ENCODE measurements around the gene PEPD. TPM values are rescaled to one million over a fixed set of nuclear protein-coding genes. Genes with fewer than 3 reads are reported as not detected.
A peak's percentile ranks its signal among the peaks of the same experiment; 100 is the strongest.

The PEPD gene
- total and polyA plus RNA-seq, 9 donors, result 20.3 to 55.4 (median 45.1) TPM

DNA sequence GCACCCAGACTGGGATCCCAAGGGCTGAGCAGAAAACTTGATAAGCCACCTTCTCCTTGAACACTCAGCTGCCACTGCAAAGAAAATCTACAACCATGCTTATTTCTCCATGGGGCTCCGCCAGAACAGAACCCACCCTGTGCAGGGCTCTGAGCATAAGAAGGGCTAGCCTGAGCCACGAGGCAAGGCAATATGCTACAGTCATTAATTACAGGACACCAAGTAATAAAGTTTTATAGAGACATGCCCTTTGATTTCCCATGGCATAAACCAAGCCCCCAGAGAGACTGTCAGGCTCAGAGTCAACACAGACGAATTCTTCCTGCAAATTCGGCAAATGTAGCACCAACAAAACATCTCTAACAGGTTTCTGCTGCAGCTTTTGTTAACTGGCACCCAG is 5.7 kb downstream of the PEPD start:
- Histone ChIP-seq H3K9me3 (replicated peaks; ENCODE audit: control insufficient read depth, low read depth, low read length) (no peaks in the 10 kb centered on the region), H3K4me3 (ENCODE audit: low read length) (no peak overlapping the region), H3K4me1 (ENCODE audit: control insufficient read depth, insufficient read depth, low read length) (peaks cover 14% of the 10 kb centered on the region), H3K36me3 (ENCODE audit: control insufficient read depth, insufficient read depth, low read length) (peaks cover under 1% of the 10 kb centered on the region), H3K27me3 (ENCODE audit: control insufficient read depth, insufficient read depth, low read length) (no peaks in the 10 kb centered on the region), H3K27ac (ENCODE audit: low read length) (no peak overlapping the region)
- no peak for DNase-seq
- WGBS (ENCODE audit: insufficient coverage), result 24% methylated on average over 3 of the region's 4 CpGs

GRCh38 chr19:33514885-33515551 is 6.6 kb downstream of the PEPD start:
- peak; percentile 46 for DNase-seq

GRCh38 chr19:33513424-33513823 is 8.2 kb downstream of the PEPD start:
- Histone ChIP-seq H3K27ac (ENCODE audit: low read length) (no peak overlapping the region), H3K4me1 (ENCODE audit: control insufficient read depth, insufficient read depth, low read length) (peaks cover 11% of the 10 kb centered on the region), H3K9me3 (replicated peaks; ENCODE audit: control insufficient read depth, low read depth, low read length) (no peaks in the 10 kb centered on the region), H3K27me3 (ENCODE audit: control insufficient read depth, insufficient read depth, low read length) (no peaks in the 10 kb centered on the region), H3K36me3 (ENCODE audit: control insufficient read depth, insufficient read depth, low read length) (peaks cover 5% of the 10 kb centered on the region), H3K4me3 (ENCODE audit: low read length) (no peak overlapping the region)
- 87% methylated on average over 9 of the region's 9 CpGs for WGBS (ENCODE audit: insufficient coverage)
- no peak for DNase-seq

More at GRCh38 chr19:33514885-33515551, 6.6 kb downstream of the PEPD start:
- Histone ChIP-seq H3K4me3 (ENCODE audit: low read length) (no peak overlapping the region), H3K9me3 (replicated peaks; ENCODE audit: control insufficient read depth, low read depth, low read length) (no peaks in the 10 kb centered on the region), H3K4me1 (ENCODE audit: control insufficient read depth, insufficient read depth, low read length) (peaks cover 9% of the 10 kb centered on the region), H3K27ac (ENCODE audit: low read length) (no peak overlapping the region), H3K27me3 (ENCODE audit: control insufficient read depth, insufficient read depth, low read length) (no peaks in the 10 kb centered on the region), H3K36me3 (ENCODE audit: control insufficient read depth, insufficient read depth, low read length) (peaks cover 5% of the 10 kb centered on the region)
- WGBS (ENCODE audit: insufficient coverage), result 70% methylated on average over 20 of the region's 25 CpGs

- peaks cover 11% of the 10 kb centered on the region for H3K4me1 ChIP-seq (ENCODE audit: control insufficient read depth, insufficient read depth, low read length)
- H3K36me3 ChIP-seq (ENCODE audit: control insufficient read depth, insufficient read depth, low read length), result peaks cover 5% of the 10 kb centered on the region
- no peak overlapping the region for H3K4me3 ChIP-seq (ENCODE audit: low read length)
- DNase-seq, result no peak
- H3K9me3 ChIP-seq (replicated peaks; ENCODE audit: control insufficient read depth, low read depth, low read length), result no peaks in the 10 kb centered on the region
- H3K27me3 ChIP-seq (ENCODE audit: control insufficient read depth, insufficient read depth, low read length), result no peaks in the 10 kb centered on the region
- H3K27ac ChIP-seq (ENCODE audit: low read length), result no peak overlapping the region
- whole genome bisulfite sequencing (ENCODE audit: insufficient coverage), result 91% methylated on average over 23 of the region's 23 CpGs
These were observed 8.9 kb downstream of the PEPD start for GRCh38 chr19:33512580-33513137.

DNA sequence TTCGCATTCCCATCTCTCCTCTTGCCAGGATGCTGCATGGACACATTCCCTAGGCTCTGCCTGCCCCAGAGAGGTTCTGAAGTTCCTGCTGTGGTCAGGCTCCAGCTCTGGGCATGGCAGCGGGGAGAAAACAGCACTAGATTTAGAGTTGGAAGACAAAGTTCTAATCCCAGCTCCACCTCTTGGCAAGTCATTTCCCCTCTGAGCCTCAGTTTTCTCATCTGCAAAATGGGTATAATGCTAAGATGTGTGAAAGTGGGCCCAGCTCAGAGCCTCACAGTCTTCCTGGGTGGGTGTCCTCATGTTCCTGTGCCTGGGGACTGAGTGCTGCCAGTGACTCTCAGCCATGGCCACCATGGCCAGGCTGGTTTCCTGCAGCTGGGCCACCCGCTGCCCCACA is 9.6 kb downstream of the PEPD start:
- DNase-seq, result no peak
- 76% methylated on average over 2 of the region's 3 CpGs for WGBS (ENCODE audit: insufficient coverage)
- H3K4me1 ChIP-seq (ENCODE audit: control insufficient read depth, insufficient read depth, low read length), result peaks cover 11% of the 10 kb centered on the region
- H3K36me3 ChIP-seq (ENCODE audit: control insufficient read depth, insufficient read depth, low read length), result peaks cover 5% of the 10 kb centered on the region
- H3K27me3 ChIP-seq (ENCODE audit: control insufficient read depth, insufficient read depth, low read length), result no peaks in the 10 kb centered on the region
- no peak overlapping the region for H3K27ac ChIP-seq (ENCODE audit: low read length)
- no peaks in the 10 kb centered on the region for H3K9me3 ChIP-seq (replicated peaks; ENCODE audit: control insufficient read depth, low read depth, low read length)
- no peak overlapping the region for H3K4me3 ChIP-seq (ENCODE audit: low read length)

DNA sequence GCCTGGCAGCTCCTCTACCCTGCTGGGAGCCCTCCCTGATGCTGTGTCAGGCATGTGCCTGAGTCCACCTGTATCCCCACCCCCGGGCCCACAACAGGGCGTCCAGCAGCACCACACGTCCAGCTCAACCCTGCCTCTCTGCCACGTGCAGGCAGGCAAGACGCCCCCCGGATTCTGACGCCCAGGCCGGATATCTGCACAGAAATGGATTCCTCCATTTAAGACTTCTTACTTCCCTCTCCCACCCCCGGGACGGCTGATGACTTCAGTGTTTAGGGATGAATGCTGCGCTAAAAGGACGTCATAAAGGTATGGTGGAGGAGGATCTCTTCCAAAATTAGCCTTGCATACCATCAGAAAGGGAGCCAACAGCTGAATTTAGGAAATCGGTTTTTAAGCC is 10.2 kb downstream of the PEPD start:
- no peak overlapping the region for H3K27ac ChIP-seq (ENCODE audit: low read length)
- no peak overlapping the region for H3K4me3 ChIP-seq (ENCODE audit: low read length)
- 72% methylated on average over 3 of the region's 13 CpGs for WGBS (ENCODE audit: insufficient coverage)
- H3K4me1 ChIP-seq (ENCODE audit: control insufficient read depth, insufficient read depth, low read length), result peaks cover 11% of the 10 kb centered on the region
- no peak for DNase-seq
- peaks cover 5% of the 10 kb centered on the region for H3K36me3 ChIP-seq (ENCODE audit: control insufficient read depth, insufficient read depth, low read length)
- no peaks in the 10 kb centered on the region for H3K9me3 ChIP-seq (replicated peaks; ENCODE audit: control insufficient read depth, low read depth, low read length)
- H3K27me3 ChIP-seq (ENCODE audit: control insufficient read depth, insufficient read depth, low read length), result no peaks in the 10 kb centered on the region

- H3K4me3 ChIP-seq (ENCODE audit: low read length), result no peak overlapping the region
- DNase-seq, result no peak
- no peak overlapping the region for H3K27ac ChIP-seq (ENCODE audit: low read length)
- WGBS (ENCODE audit: insufficient coverage), result 68% methylated on average over 10 of the region's 11 CpGs
- peaks cover 11% of the 10 kb centered on the region for H3K4me1 ChIP-seq (ENCODE audit: control insufficient read depth, insufficient read depth, low read length)
- peaks cover 5% of the 10 kb centered on the region for H3K36me3 ChIP-seq (ENCODE audit: control insufficient read depth, insufficient read depth, low read length)
- no peaks in the 10 kb centered on the region for H3K9me3 ChIP-seq (replicated peaks; ENCODE audit: control insufficient read depth, low read depth, low read length)
- H3K27me3 ChIP-seq (ENCODE audit: control insufficient read depth, insufficient read depth, low read length), result no peaks in the 10 kb centered on the region
These were observed 11.0 kb downstream of the PEPD start for GRCh38 chr19:33510462-33511194.

- peaks cover 3% of the 10 kb centered on the region for H3K4me1 ChIP-seq (ENCODE audit: control insufficient read depth, insufficient read depth, low read length)
- no peaks in the 10 kb centered on the region for H3K27me3 ChIP-seq (ENCODE audit: control insufficient read depth, insufficient read depth, low read length)
- H3K4me3 ChIP-seq (ENCODE audit: low read length), result no peak overlapping the region
- H3K9me3 ChIP-seq (replicated peaks; ENCODE audit: control insufficient read depth, low read depth, low read length), result no peaks in the 10 kb centered on the region
- no peak overlapping the region for H3K27ac ChIP-seq (ENCODE audit: low read length)
- WGBS (ENCODE audit: insufficient coverage), result 100% methylated on average over 3 of the region's 15 CpGs
- peaks cover 5% of the 10 kb centered on the region for H3K36me3 ChIP-seq (ENCODE audit: control insufficient read depth, insufficient read depth, low read length)
- DNase-seq, result no peak
These were observed 11.8 kb downstream of the PEPD start for GRCh38 chr19:33509774-33510173.

DNA sequence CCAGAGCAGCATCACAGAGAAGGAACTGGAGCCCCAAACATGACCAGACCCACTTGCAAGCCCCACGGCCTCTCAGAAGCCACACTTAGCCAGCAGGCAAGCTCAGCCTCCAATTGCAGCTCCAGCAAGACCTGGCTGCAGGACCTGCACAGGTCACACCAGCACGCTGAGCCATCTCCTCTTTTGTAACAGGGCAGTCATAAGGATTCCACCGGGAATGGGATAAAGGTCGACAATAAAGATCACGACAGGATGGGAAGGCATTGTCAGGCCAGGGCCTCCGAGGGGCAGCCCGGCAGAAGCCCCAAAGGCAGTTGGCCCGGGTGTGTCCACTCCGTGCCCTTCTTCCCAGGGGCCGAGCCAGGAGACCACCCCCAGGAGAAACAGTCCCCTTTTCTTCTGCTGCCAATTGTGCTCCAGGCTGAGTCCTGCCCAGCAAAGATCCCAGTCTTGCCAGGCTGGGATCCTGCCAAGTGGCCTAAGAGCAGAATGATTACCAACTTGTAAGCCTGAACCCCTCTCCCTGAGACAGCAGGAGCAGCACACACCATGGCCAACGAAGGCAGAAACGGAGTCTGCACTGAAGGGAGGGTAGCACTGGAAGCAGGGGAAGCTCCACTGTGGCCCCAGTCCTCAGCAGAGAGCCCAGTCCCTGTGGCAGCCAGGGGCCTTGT is 12.5 kb downstream of the PEPD start:
- no peak overlapping the region for H3K27ac ChIP-seq (ENCODE audit: low read length)
- DNase-seq, result no peak
- 85% methylated on average over 11 of the region's 12 CpGs for WGBS (ENCODE audit: insufficient coverage)

DNA sequence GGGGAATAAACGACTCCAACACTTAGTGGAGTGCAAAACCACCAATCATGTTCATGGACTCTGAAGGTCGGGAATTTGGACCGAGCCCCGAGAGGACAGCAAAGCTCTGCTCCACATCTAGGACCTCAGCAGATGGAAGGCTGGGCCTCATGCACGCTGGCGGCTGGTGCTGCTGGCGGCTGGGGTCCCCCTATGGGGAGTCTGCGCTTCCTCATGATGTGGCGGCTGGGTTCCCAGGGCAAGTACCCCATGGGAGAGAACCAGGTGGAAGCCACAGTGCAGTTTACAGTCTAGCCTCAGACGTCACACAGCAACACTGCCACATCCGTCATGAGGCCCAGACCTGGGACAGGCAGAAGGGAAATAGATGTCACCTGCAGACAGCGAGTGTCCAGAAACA is 13.2 kb downstream of the PEPD start:
- no peak for DNase-seq
- no peak overlapping the region for H3K4me3 ChIP-seq (ENCODE audit: low read length)
- no peaks in the 10 kb centered on the region for H3K9me3 ChIP-seq (replicated peaks; ENCODE audit: control insufficient read depth, low read depth, low read length)
- H3K27me3 ChIP-seq (ENCODE audit: control insufficient read depth, insufficient read depth, low read length), result no peaks in the 10 kb centered on the region
- no peak overlapping the region for H3K27ac ChIP-seq (ENCODE audit: low read length)
- H3K36me3 ChIP-seq (ENCODE audit: control insufficient read depth, insufficient read depth, low read length), result peaks cover 5% of the 10 kb centered on the region
- 82% methylated on average over 12 of the region's 12 CpGs for WGBS (ENCODE audit: insufficient coverage)
- peaks cover 2% of the 10 kb centered on the region for H3K4me1 ChIP-seq (ENCODE audit: control insufficient read depth, insufficient read depth, low read length)

More for the DNA sequence above, 12.5 kb downstream of the PEPD start:
- peaks cover 5% of the 10 kb centered on the region for H3K36me3 ChIP-seq (ENCODE audit: control insufficient read depth, insufficient read depth, low read length)
- peaks cover 2% of the 10 kb centered on the region for H3K4me1 ChIP-seq (ENCODE audit: control insufficient read depth, insufficient read depth, low read length)
- H3K4me3 ChIP-seq (ENCODE audit: low read length), result no peak overlapping the region
- H3K27me3 ChIP-seq (ENCODE audit: control insufficient read depth, insufficient read depth, low read length), result no peaks in the 10 kb centered on the region
- H3K9me3 ChIP-seq (replicated peaks; ENCODE audit: control insufficient read depth, low read depth, low read length), result no peaks in the 10 kb centered on the region

Measured in muscle of leg (tissue), 11 donors.